HL-60 (cell line): ENCODE results near the gene DERA.
A peak's percentile ranks its signal among the peaks of the same experiment; 100 is the strongest.

Source experiments
- DNase-seq, 2 experiments: peaks; one replicate each; pipeline ENCODE4 v3.0.0-alpha.2; 2010 to 2020; ENCODE audit warnings: low read depth in 1 of 2, low spot score in 1 of 2
- H3K27ac ChIP-seq: fragments of 250-450 bp; sonication (Bioruptor Pico); replicated peaks from 2 replicates; pipeline ENCODE4 v1.5.1; 2020; ENCODE audit warnings: mild to moderate bottlenecking, moderate library complexity
- H3K27me3 ChIP-seq: fragments of 250-450 bp; sonication (Bioruptor Pico); 2 replicates; pipeline ENCODE4 v1.5.1; 2021; ENCODE audit warnings: mild to moderate bottlenecking, moderate library complexity; ENCODE audit not compliant: insufficient read depth, poor library complexity, severe bottlenecking
- H3K4me3 ChIP-seq: replicated peaks from 2 replicates; pipeline ENCODE4 v1.5.1; 2011; ENCODE audit warnings: mild to moderate bottlenecking, control low read depth, low read length; ENCODE audit not compliant: insufficient read depth
- GABPA ChIP-seq: IDR thresholded peaks from 2 replicates; pipeline ENCODE4 v1.6.1; 2012; ENCODE audit warnings: low read depth
- POLR2AphosphoS5 ChIP-seq: IDR thresholded peaks from 2 replicates; pipeline ENCODE4 v1.6.1; 2012; ENCODE audit warnings: low read depth
- SPI1 ChIP-seq: IDR thresholded peaks from 2 replicates; pipeline ENCODE4 v1.6.1; 2012; ENCODE audit warnings: low read depth, mild to moderate bottlenecking, borderline replicate concordance
- TF ChIP-seq, protein P1 (sequence below): IDR thresholded peaks from 2 replicates; pipeline ENCODE4 v1.6.1; 2012; ENCODE audit warnings: low read depth; ENCODE audit not compliant: insufficient replicate concordance
- TF ChIP-seq, protein P2 (sequence below): IDR thresholded peaks from one replicate; pipeline ENCODE4 v1.5.1; 2011; ENCODE audit warnings: low read length, control low read depth, inconsistent platforms; ENCODE audit not compliant: insufficient read depth

DERA gene

DNA sequence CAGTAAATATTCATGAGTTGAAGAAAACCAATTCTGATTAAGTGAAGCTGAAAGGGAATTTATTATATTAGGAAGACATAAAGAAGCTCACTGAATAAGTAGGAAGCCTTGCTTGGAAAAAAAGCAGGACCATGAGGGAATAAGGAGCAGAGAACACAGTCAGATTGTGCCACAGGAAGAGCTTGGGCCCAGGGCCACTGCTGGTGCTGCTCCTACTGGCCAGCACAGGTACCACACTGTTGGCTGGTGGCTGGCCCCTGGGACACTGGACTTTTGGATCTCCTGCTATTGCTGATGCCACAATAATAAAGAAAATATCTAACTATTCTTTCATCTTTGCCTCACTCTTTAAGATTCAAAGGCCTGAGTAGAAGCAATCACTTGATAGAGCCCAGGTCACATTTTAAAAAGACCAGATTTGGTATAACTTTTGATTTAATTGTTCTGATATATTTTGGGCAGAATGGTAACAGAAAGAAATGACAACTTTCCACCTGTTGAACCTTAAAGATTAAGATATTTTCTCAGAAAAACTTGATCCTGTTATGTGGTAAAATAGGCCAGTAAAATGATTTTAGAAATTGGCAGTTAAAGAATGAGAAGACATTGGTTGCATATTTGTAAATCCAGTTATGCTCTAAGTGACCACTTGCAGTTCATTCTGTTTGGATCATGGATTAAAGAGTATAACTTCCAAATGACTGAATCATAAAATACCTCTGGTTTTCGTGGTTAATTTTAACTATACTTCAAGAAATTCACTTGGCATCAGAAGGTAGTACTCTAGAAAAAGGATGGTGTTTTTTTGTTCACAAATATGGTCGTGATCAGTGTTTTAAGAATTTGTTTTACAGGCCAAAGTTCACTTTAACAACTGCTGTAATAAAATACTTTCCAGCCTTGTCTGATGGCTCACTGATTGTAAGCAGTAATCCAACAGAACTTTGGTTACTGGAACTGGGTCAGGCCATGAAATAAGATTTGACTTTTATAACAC is 68.3 kb downstream of the DERA start:
- Histone ChIP-seq H3K27ac (no peak overlapping the region), H3K27me3 (no peaks in the 10 kb centered on the region), H3K4me3 (no peak overlapping the region)
- no peak for DNase-seq
- TF ChIP-seq, protein P1, sequence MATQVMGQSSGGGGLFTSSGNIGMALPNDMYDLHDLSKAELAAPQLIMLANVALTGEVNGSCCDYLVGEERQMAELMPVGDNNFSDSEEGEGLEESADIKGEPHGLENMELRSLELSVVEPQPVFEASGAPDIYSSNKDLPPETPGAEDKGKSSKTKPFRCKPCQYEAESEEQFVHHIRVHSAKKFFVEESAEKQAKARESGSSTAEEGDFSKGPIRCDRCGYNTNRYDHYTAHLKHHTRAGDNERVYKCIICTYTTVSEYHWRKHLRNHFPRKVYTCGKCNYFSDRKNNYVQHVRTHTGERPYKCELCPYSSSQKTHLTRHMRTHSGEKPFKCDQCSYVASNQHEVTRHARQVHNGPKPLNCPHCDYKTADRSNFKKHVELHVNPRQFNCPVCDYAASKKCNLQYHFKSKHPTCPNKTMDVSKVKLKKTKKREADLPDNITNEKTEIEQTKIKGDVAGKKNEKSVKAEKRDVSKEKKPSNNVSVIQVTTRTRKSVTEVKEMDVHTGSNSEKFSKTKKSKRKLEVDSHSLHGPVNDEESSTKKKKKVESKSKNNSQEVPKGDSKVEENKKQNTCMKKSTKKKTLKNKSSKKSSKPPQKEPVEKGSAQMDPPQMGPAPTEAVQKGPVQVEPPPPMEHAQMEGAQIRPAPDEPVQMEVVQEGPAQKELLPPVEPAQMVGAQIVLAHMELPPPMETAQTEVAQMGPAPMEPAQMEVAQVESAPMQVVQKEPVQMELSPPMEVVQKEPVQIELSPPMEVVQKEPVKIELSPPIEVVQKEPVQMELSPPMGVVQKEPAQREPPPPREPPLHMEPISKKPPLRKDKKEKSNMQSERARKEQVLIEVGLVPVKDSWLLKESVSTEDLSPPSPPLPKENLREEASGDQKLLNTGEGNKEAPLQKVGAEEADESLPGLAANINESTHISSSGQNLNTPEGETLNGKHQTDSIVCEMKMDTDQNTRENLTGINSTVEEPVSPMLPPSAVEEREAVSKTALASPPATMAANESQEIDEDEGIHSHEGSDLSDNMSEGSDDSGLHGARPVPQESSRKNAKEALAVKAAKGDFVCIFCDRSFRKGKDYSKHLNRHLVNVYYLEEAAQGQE: no peak
- TF ChIP-seq, protein P2, sequence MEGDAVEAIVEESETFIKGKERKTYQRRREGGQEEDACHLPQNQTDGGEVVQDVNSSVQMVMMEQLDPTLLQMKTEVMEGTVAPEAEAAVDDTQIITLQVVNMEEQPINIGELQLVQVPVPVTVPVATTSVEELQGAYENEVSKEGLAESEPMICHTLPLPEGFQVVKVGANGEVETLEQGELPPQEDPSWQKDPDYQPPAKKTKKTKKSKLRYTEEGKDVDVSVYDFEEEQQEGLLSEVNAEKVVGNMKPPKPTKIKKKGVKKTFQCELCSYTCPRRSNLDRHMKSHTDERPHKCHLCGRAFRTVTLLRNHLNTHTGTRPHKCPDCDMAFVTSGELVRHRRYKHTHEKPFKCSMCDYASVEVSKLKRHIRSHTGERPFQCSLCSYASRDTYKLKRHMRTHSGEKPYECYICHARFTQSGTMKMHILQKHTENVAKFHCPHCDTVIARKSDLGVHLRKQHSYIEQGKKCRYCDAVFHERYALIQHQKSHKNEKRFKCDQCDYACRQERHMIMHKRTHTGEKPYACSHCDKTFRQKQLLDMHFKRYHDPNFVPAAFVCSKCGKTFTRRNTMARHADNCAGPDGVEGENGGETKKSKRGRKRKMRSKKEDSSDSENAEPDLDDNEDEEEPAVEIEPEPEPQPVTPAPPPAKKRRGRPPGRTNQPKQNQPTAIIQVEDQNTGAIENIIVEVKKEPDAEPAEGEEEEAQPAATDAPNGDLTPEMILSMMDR: no peak
- TF ChIP-seq GABPA: no peak
- TF ChIP-seq SPI1: no peak
- TF ChIP-seq POLR2AphosphoS5: no peak

DNA sequence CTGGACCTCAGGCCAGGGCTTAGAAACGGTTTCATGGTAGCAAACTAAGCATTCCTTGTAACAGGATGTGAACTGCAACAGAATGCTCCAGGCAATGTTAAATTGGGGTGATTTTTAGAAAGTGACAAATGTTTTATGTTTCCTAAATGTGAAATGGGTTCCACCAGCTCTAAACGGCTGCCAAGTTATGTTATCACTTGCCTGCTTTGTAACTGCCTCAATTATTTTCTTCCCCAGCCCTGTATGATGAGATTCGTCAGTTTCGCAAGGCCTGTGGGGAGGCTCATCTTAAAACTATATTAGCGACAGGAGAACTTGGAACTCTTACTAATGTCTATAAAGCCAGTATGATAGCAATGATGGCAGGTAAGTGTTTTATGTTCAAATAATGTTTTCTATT is 70.9 kb downstream of the DERA start:
- Histone ChIP-seq H3K27me3 (no peaks in the 10 kb centered on the region), H3K27ac (no peak overlapping the region), H3K4me3 (no peak overlapping the region)
- no peak for TF ChIP-seq POLR2AphosphoS5
- TF ChIP-seq, protein P1: no peak
- TF ChIP-seq, protein P2: no peak
- no peak for TF ChIP-seq SPI1
- no peak for TF ChIP-seq GABPA
- DNase-seq: no peak

DNA sequence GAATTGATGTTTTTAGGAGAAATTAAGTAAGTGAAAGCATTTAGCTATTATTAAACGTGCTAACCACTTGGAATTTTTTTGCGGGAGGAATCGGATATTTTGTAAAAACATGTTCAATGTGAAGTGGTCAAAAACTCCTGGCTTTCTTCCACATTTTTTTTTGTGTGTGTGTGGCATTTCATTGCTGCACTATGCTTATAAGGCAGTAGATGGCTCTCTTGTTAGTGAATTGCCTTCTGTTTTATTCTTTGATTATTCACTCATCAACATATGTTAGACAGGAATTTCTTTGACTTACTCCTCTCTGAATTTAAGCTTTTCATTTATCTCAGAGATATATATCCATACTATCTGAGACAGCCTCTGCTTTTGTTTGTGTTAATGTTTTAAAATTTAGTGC is 71.3 kb downstream of the DERA start:
- Histone ChIP-seq H3K27me3 (no peaks in the 10 kb centered on the region), H3K27ac (no peak overlapping the region), H3K4me3 (no peak overlapping the region)
- TF ChIP-seq, protein P1: no peak
- TF ChIP-seq, protein P2: peak; percentile 0
- TF ChIP-seq SPI1 (no peak), GABPA (no peak), POLR2AphosphoS5 (no peak)
- DNase-seq: no peak
